B cell (primary cell): ENCODE data around the gene PPM1M.

ENCODE experiments used
- CTCF ChIP-seq: fragments of 200-600 bp; IDR thresholded peaks from one replicate; pipeline ENCODE4 v1.8.0; 2022; ENCODE audit warnings: antibody characterized with exemption, mild to moderate bottlenecking
- EZH2 ChIP-seq: IDR thresholded peaks from 2 replicates; pipeline ENCODE4 v1.6.1; 2012; ENCODE audit warnings: borderline replicate concordance, low read depth, mild to moderate bottlenecking, moderate library complexity, low read length; ENCODE audit not compliant: insufficient read depth, poor library complexity, severe bottlenecking

DNA sequence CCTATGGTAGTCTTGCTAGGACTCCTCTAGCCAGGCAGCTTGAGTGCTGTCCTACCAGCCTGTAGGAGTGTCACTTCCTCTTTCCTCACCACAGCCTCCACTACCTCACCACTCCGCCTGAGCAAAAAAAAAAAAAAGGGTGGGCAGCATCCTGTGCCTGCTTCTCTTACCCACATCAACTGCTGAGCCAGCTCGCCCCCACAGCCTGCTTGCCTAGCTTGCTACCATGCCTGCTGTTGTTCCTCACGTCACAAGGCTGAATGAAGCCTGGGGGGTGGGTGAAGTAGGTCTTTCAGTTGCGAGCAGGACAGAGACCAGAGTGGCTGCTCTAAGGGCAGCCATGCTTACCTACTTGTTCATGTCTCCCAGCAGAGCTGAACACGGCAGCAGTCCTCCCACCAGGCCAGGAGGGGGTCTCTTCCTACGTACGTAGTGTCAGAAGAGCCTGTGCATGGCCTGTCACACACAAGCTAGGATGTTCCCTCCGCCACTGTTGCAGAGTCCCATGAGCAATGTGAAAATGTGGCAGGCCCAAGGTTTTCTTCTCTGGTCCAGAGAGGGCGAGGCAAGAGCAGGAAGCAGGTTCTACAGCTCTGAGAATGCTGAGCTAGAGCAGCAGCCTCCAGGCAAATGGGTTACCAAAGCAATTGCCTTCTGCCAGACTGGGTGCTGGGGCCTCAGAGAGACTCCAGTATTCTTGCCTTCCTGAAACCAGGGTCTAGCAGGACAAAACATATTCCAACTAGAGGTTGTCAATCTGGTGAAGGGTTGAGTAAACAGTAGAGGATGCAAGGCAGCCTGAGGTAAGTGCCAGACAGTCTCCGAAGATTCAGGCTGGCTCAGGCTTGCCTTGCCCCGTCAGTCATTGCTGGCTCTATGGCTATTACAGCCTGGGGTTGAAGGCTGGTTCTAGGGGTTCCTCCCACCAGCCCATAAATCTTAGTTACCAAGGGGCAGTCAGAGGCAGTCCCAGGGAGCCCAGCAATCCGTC, 8.1 kb downstream of the PPM1M start:
- no peak for TF ChIP-seq CTCF
- TF ChIP-seq EZH2 = no peak
